ENCODE measurements around the gene SLC10A7. TPM values are rescaled to one million over a fixed set of nuclear protein-coding genes. Genes with fewer than 3 reads are reported as not detected.

Gene SLC10A7
- total and polyA plus RNA-seq, 7 donors: 1.3 to 5.7 (median 3.9) TPM

- Histone ChIP-seq H3K4me3 (no peak overlapping the region), H3K27me3 (ENCODE audit: insufficient read depth in 3 of 3, low read length in 2 of 3) (no peaks in the 10 kb centered on the region), H3K4me1 (no peaks in the 10 kb centered on the region), H3K27ac (no peak overlapping the region), H3K36me3 (ENCODE audit: insufficient read depth in 1 of 2, low read depth in 1 of 2) (no peaks in the 10 kb centered on the region), H3K9me3 (peaks cover 11% of the 10 kb centered on the region)
- ATAC-seq (no peak), DNase-seq (no peak)
- WGBS, 3 donors: 94 to 97% (median 97%) methylated on average over 3 of the region's 3 CpGs
- intact Hi-C loops (cut with DNase I): no loop called here
- TF ChIP-seq CTCF (IDR thresholded peaks at IDR 0.05): no peak
These were observed 40.5 kb downstream of the SLC10A7 start for GRCh38 chr4:146481246-146481645.

- WGBS, 3 donors: 45 to 53% (median 47%) methylated on average over 3 of the region's 3 CpGs
- Histone ChIP-seq H3K27ac (no peak overlapping the region), H3K9me3 (peaks cover 4% of the 10 kb centered on the region), H3K4me1 (no peaks in the 10 kb centered on the region), H3K27me3 (ENCODE audit: insufficient read depth in 3 of 3, low read length in 2 of 3) (no peaks in the 10 kb centered on the region), H3K36me3 (ENCODE audit: insufficient read depth in 1 of 2, low read depth in 1 of 2) (no peaks in the 10 kb centered on the region), H3K4me3 (no peak overlapping the region)
- DNase-seq: no peak
- intact Hi-C loops (cut with DNase I): no loop called here
- no peak for TF ChIP-seq CTCF (IDR thresholded peaks at IDR 0.05)
- ATAC-seq: no peak
These were observed 43.7 kb downstream of the SLC10A7 start for GRCh38 chr4:146478009-146478408.

GRCh38 chr4:146477054-146477453 is 44.7 kb downstream of the SLC10A7 start:
- no peak for ATAC-seq
- TF ChIP-seq CTCF (IDR thresholded peaks at IDR 0.05): no peak
- intact Hi-C loops (cut with DNase I): no loop called here
- Histone ChIP-seq H3K36me3 (ENCODE audit: insufficient read depth in 1 of 2, low read depth in 1 of 2) (no peaks in the 10 kb centered on the region), H3K27me3 (ENCODE audit: insufficient read depth in 3 of 3, low read length in 2 of 3) (no peaks in the 10 kb centered on the region), H3K4me3 (no peak overlapping the region), H3K9me3 (no peaks in the 10 kb centered on the region), H3K27ac (no peak overlapping the region), H3K4me1 (no peaks in the 10 kb centered on the region)
- 80 to 84% (median 80%) methylated on average over 2 of the region's 2 CpGs for WGBS, 3 donors
- DNase-seq: no peak

GRCh38 chr4:146472404-146472803 is 49.3 kb downstream of the SLC10A7 start:
- ATAC-seq: no peak
- no peak overlapping the region for H3K4me3 ChIP-seq
- H3K27ac ChIP-seq: no peak overlapping the region
- TF ChIP-seq CTCF (IDR thresholded peaks at IDR 0.05): no peak
- H3K4me1 ChIP-seq: no peaks in the 10 kb centered on the region
- no peaks in the 10 kb centered on the region for H3K36me3 ChIP-seq (ENCODE audit: insufficient read depth in 1 of 2, low read depth in 1 of 2)
- intact Hi-C loops (cut with DNase I): no loop called here
- no peak for DNase-seq
- H3K27me3 ChIP-seq (ENCODE audit: insufficient read depth in 3 of 3, low read length in 2 of 3): no peaks in the 10 kb centered on the region
- H3K9me3 ChIP-seq: no peaks in the 10 kb centered on the region
- WGBS, 3 donors: 89 to 100% (median 90%) methylated on average over 1 of the region's 1 CpG

GRCh38 chr4:146470604-146471003 is 51.1 kb downstream of the SLC10A7 start:
- DNase-seq: no peak
- Histone ChIP-seq H3K27me3 (ENCODE audit: insufficient read depth in 3 of 3, low read length in 2 of 3) (no peaks in the 10 kb centered on the region), H3K27ac (no peak overlapping the region), H3K9me3 (no peaks in the 10 kb centered on the region), H3K4me3 (no peak overlapping the region), H3K4me1 (no peaks in the 10 kb centered on the region), H3K36me3 (ENCODE audit: insufficient read depth in 1 of 2, low read depth in 1 of 2) (no peaks in the 10 kb centered on the region)
- no peak for TF ChIP-seq CTCF (IDR thresholded peaks at IDR 0.05)
- intact Hi-C loops (cut with DNase I): no loop called here
- ATAC-seq: no peak
